Activated CD4-positive, CD25-positive, alpha-beta regulatory T cell (primary cell): Measurements from ENCODE around the gene NELFA.

Experiments
- DNase-seq, 4 experiments: peaks; one replicate each; lab custom pipeline; 2025; lab: John Stamatoyannopoulos, UW

Gene NELFA

DNA sequence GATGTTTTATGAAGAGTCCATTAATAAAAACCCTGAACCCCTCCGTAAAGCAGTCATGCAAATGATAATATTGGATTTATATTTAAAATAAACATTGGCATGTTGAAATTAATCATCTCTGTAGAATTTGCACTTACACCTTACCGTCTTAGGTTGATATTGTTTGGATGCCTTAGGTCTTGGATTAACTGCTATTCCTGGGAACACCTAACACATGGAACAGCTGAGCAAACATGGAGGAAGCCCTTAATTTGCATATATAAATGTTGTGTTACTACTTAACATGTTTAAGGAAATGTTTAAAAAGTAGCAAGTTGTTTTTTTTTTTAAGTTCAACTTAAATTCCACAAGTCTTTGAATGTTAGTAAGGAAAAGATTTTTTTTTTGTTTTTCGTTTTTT is 75.1 kb downstream of the NELFA start:
- no peak for DNase-seq

DNA sequence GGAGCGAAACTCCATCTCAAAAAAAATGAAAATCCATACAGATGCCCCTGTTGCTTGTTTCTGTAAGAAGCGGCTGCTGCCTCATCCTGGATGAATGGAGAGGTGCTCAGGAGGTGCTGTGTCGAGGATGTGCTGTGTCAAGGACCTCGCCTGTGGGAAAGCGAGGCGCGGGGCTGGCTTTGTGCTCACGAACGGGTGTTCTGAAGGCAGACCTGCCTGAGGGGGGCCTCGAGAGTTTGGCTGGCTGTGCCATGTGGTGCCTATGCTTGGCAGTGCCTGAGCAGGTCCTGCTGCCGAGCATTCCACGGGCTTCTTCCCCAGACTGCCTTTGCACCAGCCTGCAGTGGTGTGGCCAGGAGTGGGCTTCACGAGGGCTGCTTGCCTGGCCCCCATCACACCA is 76.0 kb downstream of the NELFA start:
- no peak for DNase-seq
